K562 (cell line): ENCODE measurements around the gene ZNHIT2. TPM values are rescaled to one million over a fixed set of nuclear protein-coding genes. Genes with fewer than 3 reads are reported as not detected.

ENCODE experiments used
- BRF2 ChIP-seq: IDR thresholded peaks from 3 replicates; pipeline ENCODE4 v1.6.1; 2011; ENCODE audit warnings: borderline replicate concordance, mild to moderate bottlenecking; ENCODE audit not compliant: insufficient read length, insufficient read depth
- CBFA2T3 ChIP-seq: fragments of 450-650 bp; IDR thresholded peaks from 2 replicates; pipeline ENCODE4 v1.6.1; 2017
- GATAD2B ChIP-seq: fragments of 450-650 bp; IDR thresholded peaks from 2 replicates; pipeline ENCODE4 v1.6.1; 2017; ENCODE audit warnings: mild to moderate bottlenecking, borderline replicate concordance
- HES1 ChIP-seq: fragments of 450-650 bp; IDR thresholded peaks from 2 replicates; pipeline ENCODE4 v1.6.1; 2016; ENCODE audit warnings: low read depth, mild to moderate bottlenecking, moderate library complexity
- KAT8 ChIP-seq: fragments of 450-650 bp; IDR thresholded peaks from 2 replicates; pipeline ENCODE4 v1.6.1; 2016; ENCODE audit warnings: low read depth, mild to moderate bottlenecking
- NUFIP1 ChIP-seq: fragments of 450-650 bp; IDR thresholded peaks from 2 replicates; pipeline ENCODE4 v1.6.1; 2018; ENCODE audit not compliant: partially characterized antibody
- PHF20 ChIP-seq: fragments of 450-650 bp; IDR thresholded peaks from 2 replicates; pipeline ENCODE4 v1.6.1; 2018; ENCODE audit not compliant: partially characterized antibody
- PRDM10 ChIP-seq: fragments of 450-650 bp; IDR thresholded peaks from 2 replicates; pipeline ENCODE4 v1.6.1; 2018; ENCODE audit not compliant: partially characterized antibody
- ZBED1 ChIP-seq: IDR thresholded peaks from 2 replicates; pipeline ENCODE4 v1.6.1; 2014
- ZBTB43 ChIP-seq: sonication (generic); formaldehyde crosslinking; IDR thresholded peaks from 2 replicates; pipeline ENCODE4 v1.8.0; 2023; ENCODE audit warnings: mild to moderate bottlenecking, missing genetic modification reagents
- ZFP1 ChIP-seq: fragments of 450-650 bp; formaldehyde crosslinking; IDR thresholded peaks from 2 replicates; pipeline ENCODE4 v1.4.0; 2020; ENCODE audit warnings: mild to moderate bottlenecking, mixed read lengths
- ZNF785 ChIP-seq: fragments of 250-450 bp; sonication (Bioruptor Pico); IDR thresholded peaks from 2 replicates; pipeline ENCODE4 v1.4.0; 2020; ENCODE audit warnings: mild to moderate bottlenecking
- polyA plus RNA-seq, 8 experiments: library from polyadenylated mRNA; depleted of rRNA in 4 of 8; stranded (reverse) in 5 of 8; unstranded in 3 of 8; fragments of >200 nt; fragmentation: Nextera tagmentation in 2 of 8; fragmentation: Illumina TruSeq in 1 of 8; extraction: Ambion mirVana in 2 of 8; extraction: Trizol in 1 of 8; gene quantifications; 2 replicates each; pipeline versions ENCODE4 v1.2.1 to v1.2.3, GENCODE V29; 2011 to 2014; ENCODE audit warnings: inconsistent platforms in 1 of 8, missing spikeins in 1 of 8
- total RNA-seq, 7 experiments: library from RNA; depleted of rRNA in 6 of 7; stranded (reverse); fragments of >200 nt in 6 of 7; fragmentation: Illumina TruSeq in 2 of 7; extraction: Trizol in 2 of 7; gene quantifications; 2 replicates each; pipeline versions ENCODE4 v1.2.1 to v1.2.3, GENCODE V29; 2011 to 2021; ENCODE audit warnings: low replicate concordance in 1 of 7
- TF ChIP-seq, protein P1 (sequence below), 2 experiments: fragments of 450-650 bp; conservative IDR thresholded peaks; 2 replicates each; pipeline ENCODE4 v1.6.1; 2017; ENCODE audit warnings: mild to moderate bottlenecking in 2 of 2, moderate library complexity in 2 of 2
- TF ChIP-seq, protein P2 (sequence below): fragments of 250-450 bp; sonication (Bioruptor Pico); IDR thresholded peaks from 2 replicates; pipeline ENCODE4 v1.4.0; 2020; ENCODE audit warnings: mild to moderate bottlenecking, moderate library complexity, borderline replicate concordance

ZNHIT2 gene
- total and polyA plus RNA-seq, 9 of the 15 experiments (the other 6 are each of a cell fraction or from before 2014, with no cell fraction given) = 0.08 to 39.0 (median 2.5) TPM

- TF ChIP-seq PRDM10 = peak; percentile 30
- TF ChIP-seq ZBED1 = no peak
- TF ChIP-seq CBFA2T3 = no peak
- TF ChIP-seq BRF2 = no peak
- TF ChIP-seq ZBTB43 = no peak
- no peak for TF ChIP-seq ZFP1
- TF ChIP-seq NUFIP1 = no peak
- TF ChIP-seq GATAD2B = no peak; the same call in 1 of the 2 replicates
- TF ChIP-seq, protein P1, sequence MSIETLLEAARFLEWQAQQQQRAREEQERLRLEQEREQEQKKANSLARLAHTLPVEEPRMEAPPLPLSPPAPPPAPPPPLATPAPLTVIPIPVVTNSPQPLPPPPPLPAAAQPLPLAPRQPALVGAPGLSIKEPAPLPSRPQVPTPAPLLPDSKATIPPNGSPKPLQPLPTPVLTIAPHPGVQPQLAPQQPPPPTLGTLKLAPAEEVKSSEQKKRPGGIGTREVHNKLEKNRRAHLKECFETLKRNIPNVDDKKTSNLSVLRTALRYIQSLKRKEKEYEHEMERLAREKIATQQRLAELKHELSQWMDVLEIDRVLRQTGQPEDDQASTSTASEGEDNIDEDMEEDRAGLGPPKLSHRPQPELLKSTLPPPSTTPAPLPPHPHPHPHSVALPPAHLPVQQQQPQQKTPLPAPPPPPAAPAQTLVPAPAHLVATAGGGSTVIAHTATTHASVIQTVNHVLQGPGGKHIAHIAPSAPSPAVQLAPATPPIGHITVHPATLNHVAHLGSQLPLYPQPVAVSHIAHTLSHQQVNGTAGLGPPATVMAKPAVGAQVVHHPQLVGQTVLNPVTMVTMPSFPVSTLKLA (conservative IDR thresholded peaks at IDR 0.05) = peak; percentile 94 to 97
- TF ChIP-seq PHF20 = peak; percentile 99
- no peak for TF ChIP-seq HES1
- TF ChIP-seq KAT8 = no peak
- TF ChIP-seq, protein P2, sequence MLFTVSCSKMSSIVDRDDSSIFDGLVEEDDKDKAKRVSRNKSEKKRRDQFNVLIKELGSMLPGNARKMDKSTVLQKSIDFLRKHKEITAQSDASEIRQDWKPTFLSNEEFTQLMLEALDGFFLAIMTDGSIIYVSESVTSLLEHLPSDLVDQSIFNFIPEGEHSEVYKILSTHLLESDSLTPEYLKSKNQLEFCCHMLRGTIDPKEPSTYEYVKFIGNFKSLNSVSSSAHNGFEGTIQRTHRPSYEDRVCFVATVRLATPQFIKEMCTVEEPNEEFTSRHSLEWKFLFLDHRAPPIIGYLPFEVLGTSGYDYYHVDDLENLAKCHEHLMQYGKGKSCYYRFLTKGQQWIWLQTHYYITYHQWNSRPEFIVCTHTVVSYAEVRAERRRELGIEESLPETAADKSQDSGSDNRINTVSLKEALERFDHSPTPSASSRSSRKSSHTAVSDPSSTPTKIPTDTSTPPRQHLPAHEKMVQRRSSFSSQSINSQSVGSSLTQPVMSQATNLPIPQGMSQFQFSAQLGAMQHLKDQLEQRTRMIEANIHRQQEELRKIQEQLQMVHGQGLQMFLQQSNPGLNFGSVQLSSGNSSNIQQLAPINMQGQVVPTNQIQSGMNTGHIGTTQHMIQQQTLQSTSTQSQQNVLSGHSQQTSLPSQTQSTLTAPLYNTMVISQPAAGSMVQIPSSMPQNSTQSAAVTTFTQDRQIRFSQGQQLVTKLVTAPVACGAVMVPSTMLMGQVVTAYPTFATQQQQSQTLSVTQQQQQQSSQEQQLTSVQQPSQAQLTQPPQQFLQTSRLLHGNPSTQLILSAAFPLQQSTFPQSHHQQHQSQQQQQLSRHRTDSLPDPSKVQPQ (CRISPR knock-in tag) = peak; percentile 40; the same call in 1 of the 2 replicates
- TF ChIP-seq ZNF785 (CRISPR knock-in tag) = no peak
These were observed 33.5 kb downstream of the ZNHIT2 start, which contains the start of the genes CDCA5 and ZFPL1 (continued) for GRCh38 chr11:65083834-65084597.
